HG02678 (cell line): ENCODE results near the gene DDX39A.
"Not testable (repeated sequence)": the region's sequence is repeated elsewhere in the genome, so short reads cannot be mapped to it uniquely, and the experiment has no call there.

ENCODE experiments used
- ATAC-seq: cut with Tn5 transposase; IDR thresholded peaks from one replicate; pipeline ENCODE4 v1.9.1; 2021; ENCODE audit warnings: mild to moderate bottlenecking, moderate library complexity; ENCODE audit not compliant: unreplicated experiment

The DDX39A gene

DNA sequence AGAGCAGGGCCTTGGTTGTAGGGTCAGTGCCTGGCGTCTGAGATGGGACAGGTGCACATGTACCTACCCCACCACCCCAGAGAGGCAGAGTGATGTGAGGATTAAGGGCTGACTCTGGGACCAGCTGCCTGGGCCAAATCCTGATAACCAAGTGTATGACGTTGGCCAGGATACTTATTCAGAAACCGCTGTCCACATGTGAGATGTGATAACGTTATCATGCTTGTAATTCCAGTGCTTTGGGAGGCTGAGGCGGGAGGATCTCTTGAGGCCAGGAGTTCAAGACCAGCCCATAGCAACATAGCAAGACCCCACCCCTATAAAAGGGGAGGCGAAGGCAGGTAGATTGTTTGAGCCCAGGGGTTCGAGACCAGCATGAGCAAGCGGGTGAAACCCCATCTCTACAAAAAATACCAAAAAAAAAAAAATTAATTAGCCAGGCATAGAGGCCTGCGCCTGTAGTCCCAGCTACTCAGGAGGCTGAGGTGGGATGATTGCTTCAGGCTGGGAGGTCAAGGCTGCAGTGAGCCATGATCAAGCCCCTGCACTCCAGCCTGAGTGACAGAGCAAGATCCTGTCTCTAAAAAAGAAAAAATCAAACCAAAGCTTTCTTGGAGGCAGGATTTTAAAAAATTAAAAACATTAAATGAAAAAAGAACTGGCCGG is 27.9 kb downstream of the DDX39A start:
- no peak for ATAC-seq

DNA sequence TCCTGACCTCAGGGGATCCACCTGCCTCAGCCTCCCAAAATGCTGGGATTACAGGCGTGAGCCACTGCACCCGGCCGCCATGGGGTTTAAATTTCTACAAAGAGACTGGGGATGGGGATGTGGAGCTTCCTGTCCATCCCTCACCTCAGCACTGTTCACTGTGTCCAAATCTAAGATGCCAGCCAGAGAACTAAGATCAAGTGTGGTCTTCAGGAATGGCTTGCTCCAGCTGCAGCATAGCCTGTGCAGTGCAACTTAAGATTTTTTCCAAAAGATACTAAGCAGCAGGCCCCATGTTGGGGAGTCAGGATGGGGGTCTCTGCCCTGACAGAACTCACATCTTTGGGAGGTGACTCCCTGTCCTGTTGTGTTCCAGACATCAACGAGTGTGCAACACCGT is 28.6 kb downstream of the DDX39A start:
- no peak for ATAC-seq

DNA sequence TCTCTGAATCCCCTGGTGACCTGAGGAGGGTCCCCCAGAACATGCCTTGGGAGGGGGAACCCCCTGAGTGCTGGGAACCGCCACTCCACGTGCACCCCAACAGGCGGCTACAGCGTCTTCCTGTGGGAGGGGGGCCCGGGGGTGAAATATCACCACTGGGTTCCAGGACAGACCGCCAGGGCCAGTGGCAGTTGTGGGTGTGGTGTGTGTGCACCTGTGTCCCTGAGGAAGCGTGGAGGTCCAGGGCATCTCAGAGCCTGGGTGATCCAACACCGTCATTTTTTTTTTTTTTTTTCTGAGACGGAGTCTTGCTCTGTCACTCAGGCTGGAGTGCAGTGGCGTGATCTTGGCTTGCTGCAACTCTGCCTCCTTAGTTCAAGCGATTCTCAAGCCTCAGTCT is 33.6 kb downstream of the DDX39A start:
- ATAC-seq = no peak

DNA sequence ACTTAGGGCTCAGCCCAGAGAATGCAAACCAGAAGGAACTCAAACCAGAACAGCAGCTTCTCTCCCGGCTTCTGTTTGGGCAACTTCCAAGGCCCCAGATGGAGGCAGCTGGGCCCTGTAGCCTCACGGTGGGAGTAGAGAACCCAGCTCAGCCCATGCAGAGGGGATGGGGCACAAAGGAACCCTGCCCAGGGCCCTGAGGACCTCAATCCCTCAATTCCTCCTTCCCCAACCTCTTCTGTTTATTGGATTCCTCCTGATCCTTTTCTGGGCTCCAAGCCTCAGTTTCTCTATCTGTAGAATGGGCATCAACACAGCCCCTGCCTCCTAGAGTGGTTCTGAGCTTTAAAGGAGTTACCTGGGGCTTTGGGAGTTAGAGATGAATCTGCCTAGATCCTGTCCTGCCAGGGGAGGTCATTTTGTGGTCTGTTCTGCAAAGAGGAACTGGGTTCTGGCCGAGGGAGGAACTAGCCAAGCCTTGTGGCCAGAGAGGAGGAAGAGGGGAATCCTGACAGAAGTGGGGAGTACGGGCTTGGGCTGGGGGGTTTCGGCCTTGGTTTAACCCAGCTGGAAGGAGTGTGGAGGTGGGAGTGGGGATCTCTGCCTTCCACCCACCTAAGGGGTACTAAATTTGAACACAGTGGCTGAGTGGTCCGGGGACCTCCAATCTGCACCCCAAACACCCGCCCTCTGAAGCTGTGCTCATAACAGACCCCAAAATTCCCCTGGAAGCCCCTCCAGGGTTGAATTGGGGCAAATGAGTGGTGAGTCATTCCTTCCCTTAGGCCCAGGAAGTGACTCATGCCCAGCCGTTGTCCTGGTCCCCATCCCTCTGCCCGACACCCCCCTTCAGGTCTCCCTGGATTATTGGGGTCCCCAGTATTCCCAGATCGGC is 35.2 kb downstream of the DDX39A start:
- peak; percentile 33 for ATAC-seq

DNA sequence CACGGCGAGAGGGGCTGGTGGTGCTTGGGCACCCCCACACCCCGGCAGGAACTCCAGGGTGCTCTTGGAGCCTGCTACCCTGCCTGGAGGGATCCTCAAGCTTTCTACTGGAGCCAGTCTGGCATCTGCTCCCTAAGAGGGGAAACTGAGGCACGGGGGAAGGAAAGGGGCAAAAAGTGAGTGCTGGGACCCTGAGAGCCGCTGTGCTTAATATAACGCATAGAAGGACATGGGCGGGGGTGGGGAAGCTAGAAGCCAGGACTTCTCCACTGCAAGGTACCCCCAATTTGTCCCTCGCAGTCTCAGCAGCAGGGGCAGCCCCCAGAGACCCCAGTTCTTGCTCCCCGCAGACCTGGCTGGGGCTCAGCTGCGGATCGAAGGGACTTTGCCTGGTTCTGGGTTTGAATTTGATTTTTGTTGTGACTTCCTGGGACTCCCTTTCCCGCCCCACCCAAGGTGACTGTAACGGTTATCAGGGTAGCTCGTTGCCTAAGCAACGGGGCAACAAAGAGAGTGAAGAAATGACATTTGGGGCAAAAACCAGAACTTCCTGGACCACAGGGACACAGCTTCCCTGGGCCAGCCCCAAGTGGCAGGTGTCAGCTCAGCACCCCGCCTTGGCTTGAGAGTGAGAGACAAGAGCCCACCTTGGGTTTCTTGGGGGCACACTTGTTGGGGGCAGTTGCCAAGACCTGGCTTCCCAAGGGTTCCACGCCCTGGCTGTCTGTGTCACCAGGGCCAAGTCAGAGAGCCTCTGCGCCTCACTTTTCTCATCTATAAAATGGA is 37.3 kb downstream of the DDX39A start:
- no peak for ATAC-seq

DNA sequence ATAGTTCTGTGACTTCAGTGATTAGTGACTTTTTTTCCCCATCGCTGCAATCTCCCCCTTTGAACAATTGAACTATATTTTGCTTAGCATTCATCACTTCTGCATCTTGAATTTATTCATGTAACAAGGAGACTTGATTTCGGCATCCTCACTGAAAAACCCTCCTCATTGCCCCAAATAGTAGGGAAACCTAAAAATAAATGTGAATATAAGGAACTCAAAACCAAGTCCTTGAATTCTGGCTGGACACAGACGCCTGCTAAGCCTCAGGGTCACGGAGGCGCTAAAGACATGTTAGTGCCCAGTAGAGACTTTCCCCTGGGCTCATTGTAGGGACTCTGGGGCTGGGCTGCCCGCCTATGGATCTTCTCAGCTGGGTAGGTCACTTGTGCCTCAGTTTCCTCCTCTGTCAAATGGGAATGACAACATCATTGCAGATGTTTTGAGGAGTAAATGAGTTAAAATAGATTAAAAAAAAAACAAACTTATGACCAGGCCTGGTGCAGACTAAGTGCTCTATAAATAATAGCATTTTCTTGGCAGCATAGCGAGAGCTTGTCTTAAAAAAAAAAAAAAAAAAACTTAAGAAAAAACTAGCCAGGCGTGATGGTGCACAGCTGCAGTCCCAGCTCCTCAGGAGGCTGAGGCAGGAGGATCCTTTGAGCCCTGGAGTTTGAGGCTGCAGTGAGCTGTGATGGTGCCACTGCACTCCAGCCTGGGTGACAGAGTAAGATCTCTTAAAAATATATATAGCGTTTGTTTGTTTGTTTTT is 39.7 kb downstream of the DDX39A start:
- no peak for ATAC-seq

DNA sequence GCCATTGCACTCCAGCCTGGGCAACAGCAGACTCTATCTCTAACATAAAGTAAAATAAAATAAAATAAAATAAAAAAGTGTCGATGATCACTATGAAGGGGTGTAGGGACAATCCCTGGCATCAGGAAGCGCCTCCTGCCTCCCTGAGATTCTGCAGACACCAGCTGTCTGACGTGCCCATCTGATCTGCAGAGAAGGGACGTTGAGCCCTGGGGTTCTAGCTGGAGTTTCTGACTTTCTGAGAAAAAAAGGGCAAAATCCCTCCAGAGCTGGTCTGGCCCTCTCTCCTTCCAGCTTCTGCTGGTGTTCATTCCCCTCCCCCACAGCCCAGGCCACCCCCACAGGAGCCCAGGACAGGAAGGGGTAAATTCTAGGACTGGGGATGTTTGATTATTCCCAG is 40.3 kb downstream of the DDX39A start:
- no peak for ATAC-seq

DNA sequence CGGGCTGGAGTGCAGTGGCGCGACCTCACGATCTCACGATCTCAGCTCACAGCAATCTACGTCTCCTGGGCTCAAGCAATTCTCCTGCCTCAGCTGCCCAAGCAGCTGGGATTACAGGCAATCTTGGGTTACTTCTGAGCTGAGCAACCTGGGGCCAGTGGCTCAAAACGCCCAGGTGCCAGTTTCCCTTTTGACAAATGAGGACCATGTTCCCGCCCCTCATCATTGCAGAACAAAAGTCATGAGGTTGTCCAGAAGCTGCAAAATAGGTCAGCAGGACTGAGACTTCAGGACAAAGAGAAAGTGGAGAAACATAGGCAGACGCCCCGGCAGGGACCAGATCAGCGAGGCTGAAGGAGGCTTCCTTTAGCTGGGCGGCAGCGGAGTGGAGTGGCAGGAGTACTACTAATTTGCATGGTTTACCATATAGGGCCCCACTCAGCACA is 41.2 kb downstream of the DDX39A start:
- ATAC-seq = no peak

DNA sequence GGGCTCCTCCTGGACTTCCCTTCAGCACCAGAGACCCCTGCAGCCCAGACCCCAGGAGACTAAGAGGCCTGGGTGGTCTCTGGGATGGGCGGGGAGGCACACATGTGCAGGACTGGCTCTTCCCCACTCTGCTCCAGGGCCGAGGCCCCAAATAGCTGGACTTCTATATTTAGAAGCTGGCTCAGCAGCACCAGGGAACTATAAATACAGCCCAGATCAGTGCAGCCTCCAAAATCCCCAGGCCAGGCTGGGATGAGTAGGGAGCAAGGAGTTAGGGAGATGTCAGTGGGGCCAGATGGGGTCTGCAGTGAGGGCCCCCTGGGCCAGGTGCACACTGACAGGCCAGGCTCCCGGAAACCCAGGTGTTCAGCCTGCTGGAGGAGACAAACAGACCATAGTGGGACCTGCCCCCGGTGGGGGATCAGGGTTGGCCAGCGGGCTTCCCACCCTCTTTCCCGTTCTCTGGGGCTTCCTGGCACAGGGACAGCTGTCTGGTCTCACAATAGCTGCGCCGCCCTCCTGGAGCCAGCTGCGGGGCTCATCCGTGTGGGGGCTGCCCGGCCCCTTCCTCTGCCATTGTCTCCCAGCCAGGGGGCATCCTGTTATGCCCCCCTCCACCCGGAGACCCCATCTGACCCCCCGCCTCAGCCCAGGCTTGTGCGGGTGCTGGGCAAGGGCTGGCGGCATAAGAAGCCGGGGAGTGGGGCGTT is 43.4 kb downstream of the DDX39A start:
- no peak for ATAC-seq

DNA sequence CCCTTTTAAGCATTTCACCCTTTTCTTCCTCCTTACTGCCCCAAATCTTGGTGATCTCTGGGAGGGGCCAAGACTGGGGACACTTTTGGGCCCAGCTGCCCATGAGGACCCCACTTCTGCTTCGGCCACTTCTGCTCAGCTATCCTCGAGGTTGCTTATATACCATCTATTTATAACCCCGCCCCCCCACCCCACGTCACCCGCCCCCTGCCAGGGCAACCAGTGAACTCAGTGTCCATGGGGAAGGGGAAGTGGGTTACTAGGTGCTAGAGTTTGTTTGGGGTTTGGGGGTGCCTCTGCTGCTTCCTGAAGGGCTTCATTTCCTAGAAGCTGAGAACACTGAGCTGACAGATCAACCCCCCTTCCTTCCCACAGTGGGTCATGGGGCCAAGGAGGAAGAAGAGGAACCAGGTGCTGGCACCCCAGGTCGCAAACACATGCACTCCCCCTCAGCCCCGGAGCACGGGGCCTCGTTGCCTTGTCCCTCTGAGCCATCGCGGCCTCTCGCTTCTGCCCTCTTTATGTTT is 44.0 kb downstream of the DDX39A start:
- no peak for ATAC-seq

DNA sequence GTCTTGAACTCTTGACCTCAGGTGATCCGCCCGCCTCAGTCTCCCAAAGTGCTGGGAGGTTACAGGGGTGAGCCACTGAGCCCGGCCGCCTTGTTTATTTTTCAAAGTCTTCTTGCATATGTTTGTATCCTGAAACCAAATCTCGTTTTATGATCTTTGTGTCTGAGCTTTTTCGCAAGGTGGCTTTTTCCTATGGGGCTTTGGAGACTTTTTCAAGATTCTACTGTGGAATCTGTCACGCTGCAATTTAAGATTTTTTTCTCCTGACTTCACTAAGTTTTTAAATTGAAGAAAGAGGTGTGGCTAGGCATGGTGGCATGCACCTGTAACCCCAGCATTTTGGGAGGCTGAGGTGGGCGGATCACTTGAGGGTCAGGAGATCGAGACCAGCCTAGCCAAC is 44.8 kb downstream of the DDX39A start:
- ATAC-seq = not testable (repeated sequence)

DNA sequence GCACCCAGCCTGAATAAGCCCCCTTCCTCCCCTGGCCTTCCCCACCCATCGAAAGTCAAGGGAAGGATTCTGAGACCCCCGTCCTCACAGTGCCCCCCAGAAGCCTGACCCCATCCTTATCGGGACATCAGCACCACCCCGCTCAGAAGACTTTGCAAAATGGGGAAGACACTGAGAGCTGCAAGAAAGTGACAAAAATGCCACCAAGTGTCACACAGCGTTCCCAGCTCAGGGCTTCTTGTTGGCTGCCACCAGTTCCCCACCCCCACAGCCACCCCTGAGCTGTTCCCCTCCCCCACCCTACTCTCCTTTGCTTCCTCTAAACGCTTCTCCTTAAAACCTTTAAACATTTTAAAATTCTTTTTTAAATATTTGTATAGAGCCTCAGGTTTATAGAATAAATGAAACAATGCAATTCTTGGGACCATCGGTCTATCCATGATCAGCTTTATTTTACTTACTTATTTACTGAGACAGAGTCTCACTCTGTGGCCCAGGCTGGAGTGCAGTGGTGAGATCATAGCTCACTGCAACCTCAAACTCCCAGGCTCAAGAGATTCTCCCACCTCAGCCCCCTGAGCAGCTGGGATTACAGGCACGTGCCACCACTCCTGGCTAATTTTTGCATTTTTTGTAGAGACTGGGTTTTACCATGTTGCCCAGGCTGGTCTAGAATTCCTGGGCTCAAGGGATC is 46.6 kb downstream of the DDX39A start:
- not testable (repeated sequence) for ATAC-seq

DNA sequence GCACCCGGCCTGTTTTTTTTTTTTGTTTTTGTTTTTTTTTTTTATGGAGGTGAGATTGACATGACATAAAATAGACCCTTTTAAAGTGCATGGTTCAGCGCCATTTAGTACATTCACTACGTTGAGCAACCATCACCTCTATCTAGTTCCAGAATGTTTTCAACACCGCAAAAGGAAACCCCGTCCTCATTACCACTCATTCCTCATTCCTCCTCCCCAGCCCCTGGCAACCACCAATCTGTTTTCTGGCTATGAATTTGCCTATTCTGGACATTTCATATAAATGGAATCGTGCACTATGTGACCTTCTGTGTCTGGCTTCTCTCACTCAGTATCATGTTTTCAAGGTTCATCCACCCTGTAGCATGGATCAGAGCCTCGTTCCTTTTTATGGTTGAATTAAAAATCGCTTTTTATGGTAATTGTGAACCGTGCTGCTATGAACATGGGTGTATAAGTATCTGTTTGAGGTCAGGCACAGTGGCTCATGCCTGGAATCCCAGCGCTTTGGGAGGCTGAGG is 47.8 kb downstream of the DDX39A start:
- no peak for ATAC-seq

DNA sequence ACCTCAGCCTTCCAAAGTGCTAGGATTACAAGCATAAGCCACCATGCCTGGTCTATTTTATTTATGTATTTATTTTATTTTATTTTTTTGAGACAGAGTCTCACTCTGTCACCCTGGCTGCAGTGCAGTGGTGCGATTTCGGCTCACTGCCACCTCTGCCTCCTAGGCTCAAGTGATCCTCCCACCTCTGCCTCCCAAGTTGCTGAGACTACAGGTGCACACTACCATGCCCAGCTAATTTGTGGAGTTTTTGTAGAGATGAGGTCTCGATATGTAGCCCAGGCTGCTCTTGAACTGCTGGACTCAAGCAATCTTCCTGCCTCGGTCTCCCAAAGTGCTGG is 48.2 kb downstream of the DDX39A start:
- no peak for ATAC-seq

DNA sequence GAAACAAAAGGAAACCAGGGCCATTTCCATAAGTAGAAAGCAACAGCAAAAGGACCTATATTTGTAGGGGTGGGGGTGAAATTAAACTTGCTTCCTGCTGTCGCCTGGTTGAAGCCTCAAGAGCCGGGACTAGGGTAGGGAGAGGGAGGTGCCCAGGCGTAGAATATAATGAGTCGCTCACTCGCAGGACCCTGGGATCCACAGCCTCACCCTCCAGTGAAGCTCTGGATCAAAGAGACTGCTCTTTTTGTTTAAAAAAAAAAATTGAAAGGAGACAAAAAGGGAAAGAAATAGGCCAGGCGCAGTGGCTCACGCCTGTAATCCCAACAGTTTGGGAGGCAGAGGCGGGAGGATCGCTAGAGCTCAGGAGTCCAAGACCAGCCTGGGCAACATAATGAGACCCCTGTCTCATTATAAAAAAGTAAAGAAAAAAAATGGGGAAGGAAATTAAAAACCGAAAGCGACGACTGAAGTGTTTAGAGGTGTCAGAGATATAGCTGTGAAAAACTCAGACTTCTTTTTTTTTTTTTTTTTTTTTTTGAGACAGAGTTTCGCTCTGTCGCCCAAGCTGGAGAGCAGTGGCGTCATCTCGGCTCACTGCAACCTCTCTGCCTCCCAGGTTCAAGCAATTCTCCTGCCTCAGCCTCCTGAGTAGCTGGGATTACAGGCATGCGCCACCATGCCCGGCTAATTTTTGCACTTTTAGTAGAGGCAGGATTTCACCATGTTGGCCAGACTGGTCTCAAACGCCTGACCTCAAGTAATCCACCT is 48.8 kb downstream of the DDX39A start:
- ATAC-seq = no peak

DNA sequence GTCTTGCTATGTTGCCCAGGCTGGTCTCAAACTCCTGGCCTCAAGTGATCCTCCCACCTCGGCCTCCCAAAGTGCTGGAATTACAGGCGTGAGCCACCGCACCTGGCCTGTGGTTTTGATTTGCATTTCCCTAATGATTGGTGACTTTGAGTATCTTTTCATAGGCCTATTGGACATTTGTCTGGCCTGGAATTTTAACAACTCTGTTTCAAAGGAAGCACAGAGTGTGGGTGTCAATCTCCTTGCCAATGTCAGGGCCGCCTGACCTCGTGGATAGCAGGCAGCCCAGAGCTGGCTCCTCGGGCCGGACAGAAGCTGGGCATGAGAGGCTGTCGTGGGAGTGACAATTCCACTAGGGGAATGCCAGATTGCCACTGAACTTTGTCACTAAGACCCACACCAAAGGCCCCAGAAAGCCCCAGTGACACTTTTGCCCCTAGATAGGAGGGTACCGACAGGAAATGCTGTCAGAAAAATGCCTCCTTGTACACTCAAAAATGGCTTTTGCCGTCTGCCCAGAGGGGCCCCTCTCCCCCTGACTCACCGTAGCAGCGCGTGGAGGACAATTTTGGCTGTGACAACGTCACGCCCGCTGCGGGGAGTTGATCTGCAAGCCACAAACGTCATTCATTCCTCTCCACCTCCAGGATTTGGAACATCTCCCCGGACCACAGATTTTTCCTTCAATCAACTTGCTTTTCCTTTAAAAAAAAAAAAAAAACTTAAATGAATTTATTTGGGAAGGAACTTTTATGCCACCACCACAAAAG is 49.6 kb downstream of the DDX39A start:
- ATAC-seq = peak; percentile 37

DNA sequence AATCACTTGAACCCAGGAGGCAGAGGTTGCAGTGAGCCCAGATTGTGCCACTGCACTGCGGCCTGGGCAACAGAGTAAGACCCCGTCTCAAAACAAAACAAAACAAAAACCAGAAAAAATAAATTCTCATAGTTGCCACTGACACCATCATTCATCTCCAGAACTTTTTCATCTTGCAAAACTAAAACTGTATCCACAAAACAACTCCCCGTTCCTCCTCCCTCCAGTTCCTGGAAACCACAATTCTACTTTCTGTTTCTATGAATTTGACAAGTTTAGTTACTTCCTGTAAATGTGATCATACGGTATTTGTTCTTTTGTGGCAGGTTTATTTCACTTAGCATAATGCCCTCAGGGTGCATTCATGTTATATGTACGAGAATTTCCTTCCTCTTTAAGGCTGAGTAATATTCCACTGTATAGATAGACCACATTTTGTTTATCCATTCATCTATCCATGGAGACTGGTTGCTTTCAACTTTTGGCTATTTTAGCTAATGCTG is 51.1 kb downstream of the DDX39A start:
- ATAC-seq = no peak
